ENCODE data around the gene EID1.

GRCh38 chr15:48871542-48871941 lies 6.4 kb upstream of the EID1 start:
- no peak for TF ChIP-seq CTCF (IDR thresholded peaks at IDR 0.05)
- no peak for TF ChIP-seq POLR2A (IDR thresholded peaks at IDR 0.05; ENCODE audit: low read depth)
- no peak for TF ChIP-seq POLR2AphosphoS5 (IDR thresholded peaks at IDR 0.05)
- TF ChIP-seq EP300 (IDR thresholded peaks at IDR 0.05): no peak

Measured in esophagus muscularis mucosa (tissue), 4 donors.